HepG2 (cell line): Measurements from ENCODE around the gene NFATC3. TPM values are rescaled to one million over a fixed set of nuclear protein-coding genes. Genes with fewer than 3 reads are reported as not detected.

Experiments
- NFE2 ChIP-seq: sonication (generic); formaldehyde crosslinking; IDR thresholded peaks from 2 replicates; pipeline ENCODE4 v1.4.0; 2020; ENCODE audit warnings: missing genetic modification reagents
- PPARG ChIP-seq: conservative IDR thresholded peaks from 2 replicates; pipeline ENCODE4 v1.6.1; 2016; ENCODE audit warnings: missing biosample characterization, missing genetic modification reagents
- SCMH1 ChIP-seq: sonication (generic); formaldehyde crosslinking; IDR thresholded peaks from 2 replicates; pipeline ENCODE4 v1.9.0; 2021; ENCODE audit warnings: missing genetic modification reagents, mild to moderate bottlenecking, borderline replicate concordance
- ZBTB3 ChIP-seq: sonication (generic); formaldehyde crosslinking; IDR thresholded peaks from 2 replicates; pipeline ENCODE4 v1.4.0; 2020; ENCODE audit warnings: low read depth, mild to moderate bottlenecking, moderate library complexity, missing genetic modification reagents, borderline replicate concordance
- ZC3H4 ChIP-seq: sonication (generic); formaldehyde crosslinking; IDR thresholded peaks from 2 replicates; pipeline ENCODE4 v1.4.0; 2020; ENCODE audit warnings: missing genetic modification reagents, borderline replicate concordance
- ZNF557 ChIP-seq: sonication (generic); formaldehyde crosslinking; IDR thresholded peaks from 2 replicates; pipeline ENCODE4 v1.4.0; 2020; ENCODE audit warnings: missing genetic modification reagents
- ZNF674 ChIP-seq: sonication (generic); formaldehyde crosslinking; IDR thresholded peaks from 2 replicates; pipeline ENCODE4 v1.5.0; 2020; ENCODE audit warnings: low read depth, mild to moderate bottlenecking, missing genetic modification reagents
- ZNF761 ChIP-seq: sonication (generic); formaldehyde crosslinking; conservative IDR thresholded peaks from 2 replicates; pipeline ENCODE4 v1.4.0; 2020; ENCODE audit warnings: mild to moderate bottlenecking, missing genetic modification reagents
- ZNF773 ChIP-seq: sonication (generic); formaldehyde crosslinking; IDR thresholded peaks from 2 replicates; pipeline ENCODE4 v1.4.0; 2020; ENCODE audit warnings: missing genetic modification reagents, borderline replicate concordance
- ZNF782 ChIP-seq: sonication (generic); formaldehyde crosslinking; IDR thresholded peaks from 2 replicates; pipeline ENCODE4 v1.4.0; 2020; ENCODE audit warnings: missing genetic modification reagents, mild to moderate bottlenecking, borderline replicate concordance
- polyA plus RNA-seq, 8 experiments: library from polyadenylated mRNA; depleted of rRNA in 3 of 8; stranded (reverse) in 7 of 8; unstranded in 1 of 8; fragments of >200 nt; fragmentation: Illumina TruSeq in 4 of 8; extraction: Trizol in 4 of 8; gene quantifications; 2 replicates each; pipeline versions ENCODE4 v1.2.1 to v1.2.3, GENCODE V29; 2011 to 2016; ENCODE audit warnings: low read depth in 4 of 8, missing spikeins in 1 of 8, mixed read lengths in 1 of 8; ENCODE audit not compliant: insufficient read depth in 1 of 8
- total RNA-seq, 5 experiments: library from RNA; depleted of rRNA; stranded (reverse); fragments of >200 nt; fragmentation: Illumina TruSeq; extraction: Trizol; gene quantifications; 2 replicates each; pipeline ENCODE4 v1.2.3, GENCODE V29; 2016; ENCODE audit warnings: low read depth in 1 of 5
- TF ChIP-seq, protein P1 (sequence below), 2 experiments: sonication (generic) in 1 of 2; formaldehyde crosslinking in 1 of 2; IDR thresholded peaks; 2 replicates each; pipeline versions ENCODE4 v1.4.0 to v1.6.1; 2018 to 2020; ENCODE audit warnings: missing genetic modification reagents in 2 of 2, borderline replicate concordance in 1 of 2, low read depth in 1 of 2, mild to moderate bottlenecking in 1 of 2, missing biosample characterization in 1 of 2
- TF ChIP-seq, protein P2 (sequence below), 2 experiments: fragments of 450-650 bp in 1 of 2; sonication (generic) in 1 of 2; formaldehyde crosslinking; IDR thresholded peaks; 2 replicates each; pipeline versions ENCODE4 v1.5.0 to v1.8.0; 2020 to 2022; ENCODE audit warnings: mild to moderate bottlenecking in 1 of 2, missing genetic modification reagents in 1 of 2
- TF ChIP-seq, protein P3 (sequence below): sonication (generic); formaldehyde crosslinking; IDR thresholded peaks from 2 replicates; pipeline ENCODE4 v1.9.0; 2021; ENCODE audit warnings: missing genetic modification reagents, borderline replicate concordance
- TF ChIP-seq, protein P4 (sequence below): sonication (generic); formaldehyde crosslinking; IDR thresholded peaks from 2 replicates; pipeline ENCODE4 v1.4.0; 2020; ENCODE audit warnings: mild to moderate bottlenecking, missing genetic modification reagents
- TF ChIP-seq, protein P5 (sequence below): IDR thresholded peaks from 2 replicates; pipeline ENCODE4 v1.6.1; 2016; ENCODE audit warnings: low read depth, control low read depth
- TF ChIP-seq, protein P6 (sequence below): sonication (generic); formaldehyde crosslinking; IDR thresholded peaks from 2 replicates; pipeline ENCODE4 v1.5.0; 2020; ENCODE audit warnings: mild to moderate bottlenecking, missing genetic modification reagents, moderate library complexity
- TF ChIP-seq, protein P7 (sequence below): sonication (generic); formaldehyde crosslinking; conservative IDR thresholded peaks from 2 replicates; pipeline ENCODE4 v1.8.1; 2023; ENCODE audit warnings: missing genetic modification reagents

NFATC3 gene
- total and polyA plus RNA-seq, 2 of the 13 experiments (the other 11 are each of a cell fraction or from before 2014, with no cell fraction given), result 52.6 to 62.7 TPM

DNA sequence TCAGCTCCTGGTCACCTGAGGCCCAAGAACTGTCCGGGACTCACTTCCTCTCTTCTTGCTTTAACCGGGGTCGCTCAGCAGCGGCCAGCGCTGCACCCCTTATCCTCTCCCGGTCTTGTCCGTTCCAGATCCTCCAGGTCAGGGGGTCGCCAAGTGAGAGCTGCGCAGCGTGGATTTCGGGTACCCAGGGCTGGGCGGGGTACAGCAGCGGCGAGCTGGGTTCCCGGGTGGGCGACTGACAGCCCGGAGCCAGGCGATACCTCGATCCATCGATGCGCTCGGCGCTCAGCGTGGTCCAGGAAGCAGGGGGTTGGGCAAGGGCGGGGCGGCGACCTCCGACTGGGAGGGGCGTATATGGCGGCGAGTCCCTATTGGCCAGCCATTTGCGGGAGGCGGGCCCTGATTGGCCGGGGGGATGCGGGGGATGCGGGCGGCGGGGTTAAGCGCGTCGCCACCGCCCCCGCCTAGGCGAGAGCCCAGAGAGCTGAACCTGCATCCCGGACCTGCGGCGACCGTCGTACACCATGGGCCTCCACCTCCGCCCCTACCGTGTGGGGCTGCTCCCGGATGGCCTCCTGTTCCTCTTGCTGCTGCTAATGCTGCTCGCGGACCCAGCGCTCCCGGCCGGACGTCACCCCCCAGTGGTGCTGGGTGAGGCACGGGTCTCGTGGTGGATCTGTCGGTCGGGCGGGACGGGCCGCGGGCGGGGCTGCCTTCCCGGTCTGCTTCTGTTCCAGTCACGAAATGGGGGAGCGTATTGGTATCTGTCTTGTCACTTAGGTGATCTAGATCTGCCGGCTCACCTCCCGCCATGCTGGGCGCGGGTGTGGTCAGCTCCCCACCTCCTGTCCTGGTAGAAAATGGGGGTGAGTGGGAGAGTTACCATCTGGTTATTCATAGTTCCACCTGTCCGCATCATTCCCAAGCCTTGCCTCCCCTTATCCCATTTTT lies 160.0 kb downstream of the NFATC3 start, which contains the start of gene PLA2G15 (continued):
- TF ChIP-seq, protein P1, sequence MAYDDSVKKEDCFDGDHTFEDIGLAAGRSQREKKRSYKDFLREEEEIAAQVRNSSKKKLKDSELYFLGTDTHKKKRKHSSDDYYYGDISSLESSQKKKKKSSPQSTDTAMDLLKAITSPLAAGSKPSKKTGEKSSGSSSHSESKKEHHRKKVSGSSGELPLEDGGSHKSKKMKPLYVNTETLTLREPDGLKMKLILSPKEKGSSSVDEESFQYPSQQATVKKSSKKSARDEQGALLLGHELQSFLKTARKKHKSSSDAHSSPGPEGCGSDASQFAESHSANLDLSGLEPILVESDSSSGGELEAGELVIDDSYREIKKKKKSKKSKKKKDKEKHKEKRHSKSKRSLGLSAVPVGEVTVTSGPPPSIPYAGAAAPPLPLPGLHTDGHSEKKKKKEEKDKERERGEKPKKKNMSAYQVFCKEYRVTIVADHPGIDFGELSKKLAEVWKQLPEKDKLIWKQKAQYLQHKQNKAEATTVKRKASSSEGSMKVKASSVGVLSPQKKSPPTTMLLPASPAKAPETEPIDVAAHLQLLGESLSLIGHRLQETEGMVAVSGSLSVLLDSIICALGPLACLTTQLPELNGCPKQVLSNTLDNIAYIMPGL (CRISPR knock-in tag; IDR thresholded peaks at IDR 0.05; ENCODE audit: borderline replicate concordance in 1 of 2, low read depth in 1 of 2), result peak; percentile 62 to 68
- no peak for TF ChIP-seq NFE2 (CRISPR knock-in tag)
- TF ChIP-seq PPARG (CRISPR knock-in tag), result no peak
- TF ChIP-seq ZNF773 (CRISPR knock-in tag), result peak; percentile 82; the same call in 1 of the 2 replicates
- TF ChIP-seq, protein P2, sequence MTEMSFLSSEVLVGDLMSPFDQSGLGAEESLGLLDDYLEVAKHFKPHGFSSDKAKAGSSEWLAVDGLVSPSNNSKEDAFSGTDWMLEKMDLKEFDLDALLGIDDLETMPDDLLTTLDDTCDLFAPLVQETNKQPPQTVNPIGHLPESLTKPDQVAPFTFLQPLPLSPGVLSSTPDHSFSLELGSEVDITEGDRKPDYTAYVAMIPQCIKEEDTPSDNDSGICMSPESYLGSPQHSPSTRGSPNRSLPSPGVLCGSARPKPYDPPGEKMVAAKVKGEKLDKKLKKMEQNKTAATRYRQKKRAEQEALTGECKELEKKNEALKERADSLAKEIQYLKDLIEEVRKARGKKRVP (CRISPR knock-in tag; IDR thresholded peaks at IDR 0.05), result peak in 1 of 2 experiments; percentile 32; a peak in 1 of 4 replicates
- peak; percentile 54 for TF ChIP-seq ZNF782 (CRISPR knock-in tag)
- peak; percentile 90; the same call in 1 of the 2 replicates for TF ChIP-seq ZNF674 (CRISPR knock-in tag)
- no peak for TF ChIP-seq ZNF761 (CRISPR knock-in tag)
- TF ChIP-seq, protein P3, sequence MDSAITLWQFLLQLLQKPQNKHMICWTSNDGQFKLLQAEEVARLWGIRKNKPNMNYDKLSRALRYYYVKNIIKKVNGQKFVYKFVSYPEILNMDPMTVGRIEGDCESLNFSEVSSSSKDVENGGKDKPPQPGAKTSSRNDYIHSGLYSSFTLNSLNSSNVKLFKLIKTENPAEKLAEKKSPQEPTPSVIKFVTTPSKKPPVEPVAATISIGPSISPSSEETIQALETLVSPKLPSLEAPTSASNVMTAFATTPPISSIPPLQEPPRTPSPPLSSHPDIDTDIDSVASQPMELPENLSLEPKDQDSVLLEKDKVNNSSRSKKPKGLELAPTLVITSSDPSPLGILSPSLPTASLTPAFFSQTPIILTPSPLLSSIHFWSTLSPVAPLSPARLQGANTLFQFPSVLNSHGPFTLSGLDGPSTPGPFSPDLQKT (CRISPR knock-in tag), result no peak
- TF ChIP-seq, protein P4, sequence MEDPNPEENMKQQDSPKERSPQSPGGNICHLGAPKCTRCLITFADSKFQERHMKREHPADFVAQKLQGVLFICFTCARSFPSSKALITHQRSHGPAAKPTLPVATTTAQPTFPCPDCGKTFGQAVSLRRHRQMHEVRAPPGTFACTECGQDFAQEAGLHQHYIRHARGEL (CRISPR knock-in tag), result 0 out of 2 replicates have a peak, but pooled peaks have one; percentile 58
- TF ChIP-seq ZNF557 (CRISPR knock-in tag), result peak; percentile 93; the same call in 1 of the 2 replicates
- TF ChIP-seq ZC3H4 (CRISPR knock-in tag), result no peak
- TF ChIP-seq, protein P5, sequence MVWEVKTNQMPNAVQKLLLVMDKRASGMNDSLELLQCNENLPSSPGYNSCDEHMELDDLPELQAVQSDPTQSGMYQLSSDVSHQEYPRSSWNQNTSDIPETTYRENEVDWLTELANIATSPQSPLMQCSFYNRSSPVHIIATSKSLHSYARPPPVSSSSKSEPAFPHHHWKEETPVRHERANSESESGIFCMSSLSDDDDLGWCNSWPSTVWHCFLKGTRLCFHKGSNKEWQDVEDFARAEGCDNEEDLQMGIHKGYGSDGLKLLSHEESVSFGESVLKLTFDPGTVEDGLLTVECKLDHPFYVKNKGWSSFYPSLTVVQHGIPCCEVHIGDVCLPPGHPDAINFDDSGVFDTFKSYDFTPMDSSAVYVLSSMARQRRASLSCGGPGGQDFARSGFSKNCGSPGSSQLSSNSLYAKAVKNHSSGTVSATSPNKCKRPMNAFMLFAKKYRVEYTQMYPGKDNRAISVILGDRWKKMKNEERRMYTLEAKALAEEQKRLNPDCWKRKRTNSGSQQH (CRISPR knock-in tag), result peak; percentile 74; the same call in 1 of the 2 replicates
- no peak for TF ChIP-seq SCMH1 (CRISPR knock-in tag)
- TF ChIP-seq, protein P6, sequence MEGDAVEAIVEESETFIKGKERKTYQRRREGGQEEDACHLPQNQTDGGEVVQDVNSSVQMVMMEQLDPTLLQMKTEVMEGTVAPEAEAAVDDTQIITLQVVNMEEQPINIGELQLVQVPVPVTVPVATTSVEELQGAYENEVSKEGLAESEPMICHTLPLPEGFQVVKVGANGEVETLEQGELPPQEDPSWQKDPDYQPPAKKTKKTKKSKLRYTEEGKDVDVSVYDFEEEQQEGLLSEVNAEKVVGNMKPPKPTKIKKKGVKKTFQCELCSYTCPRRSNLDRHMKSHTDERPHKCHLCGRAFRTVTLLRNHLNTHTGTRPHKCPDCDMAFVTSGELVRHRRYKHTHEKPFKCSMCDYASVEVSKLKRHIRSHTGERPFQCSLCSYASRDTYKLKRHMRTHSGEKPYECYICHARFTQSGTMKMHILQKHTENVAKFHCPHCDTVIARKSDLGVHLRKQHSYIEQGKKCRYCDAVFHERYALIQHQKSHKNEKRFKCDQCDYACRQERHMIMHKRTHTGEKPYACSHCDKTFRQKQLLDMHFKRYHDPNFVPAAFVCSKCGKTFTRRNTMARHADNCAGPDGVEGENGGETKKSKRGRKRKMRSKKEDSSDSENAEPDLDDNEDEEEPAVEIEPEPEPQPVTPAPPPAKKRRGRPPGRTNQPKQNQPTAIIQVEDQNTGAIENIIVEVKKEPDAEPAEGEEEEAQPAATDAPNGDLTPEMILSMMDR (CRISPR knock-in tag), result peak; percentile 17; the same call in 1 of the 2 replicates
- no peak for TF ChIP-seq ZBTB3 (CRISPR knock-in tag)
- TF ChIP-seq, protein P7, sequence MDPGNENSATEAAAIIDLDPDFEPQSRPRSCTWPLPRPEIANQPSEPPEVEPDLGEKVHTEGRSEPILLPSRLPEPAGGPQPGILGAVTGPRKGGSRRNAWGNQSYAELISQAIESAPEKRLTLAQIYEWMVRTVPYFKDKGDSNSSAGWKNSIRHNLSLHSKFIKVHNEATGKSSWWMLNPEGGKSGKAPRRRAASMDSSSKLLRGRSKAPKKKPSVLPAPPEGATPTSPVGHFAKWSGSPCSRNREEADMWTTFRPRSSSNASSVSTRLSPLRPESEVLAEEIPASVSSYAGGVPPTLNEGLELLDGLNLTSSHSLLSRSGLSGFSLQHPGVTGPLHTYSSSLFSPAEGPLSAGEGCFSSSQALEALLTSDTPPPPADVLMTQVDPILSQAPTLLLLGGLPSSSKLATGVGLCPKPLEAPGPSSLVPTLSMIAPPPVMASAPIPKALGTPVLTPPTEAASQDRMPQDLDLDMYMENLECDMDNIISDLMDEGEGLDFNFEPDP (CRISPR knock-in tag), result no peak
